ENCODE results near the gene DYRK1A. TPM values are rescaled to one million over a fixed set of nuclear protein-coding genes. Genes with fewer than 3 reads are reported as not detected.
A peak's percentile ranks its signal among the peaks of the same experiment; 100 is the strongest.

The DYRK1A gene
- total RNA-seq, 1 experiment from 2014 or later, result 40.9 TPM

DNA sequence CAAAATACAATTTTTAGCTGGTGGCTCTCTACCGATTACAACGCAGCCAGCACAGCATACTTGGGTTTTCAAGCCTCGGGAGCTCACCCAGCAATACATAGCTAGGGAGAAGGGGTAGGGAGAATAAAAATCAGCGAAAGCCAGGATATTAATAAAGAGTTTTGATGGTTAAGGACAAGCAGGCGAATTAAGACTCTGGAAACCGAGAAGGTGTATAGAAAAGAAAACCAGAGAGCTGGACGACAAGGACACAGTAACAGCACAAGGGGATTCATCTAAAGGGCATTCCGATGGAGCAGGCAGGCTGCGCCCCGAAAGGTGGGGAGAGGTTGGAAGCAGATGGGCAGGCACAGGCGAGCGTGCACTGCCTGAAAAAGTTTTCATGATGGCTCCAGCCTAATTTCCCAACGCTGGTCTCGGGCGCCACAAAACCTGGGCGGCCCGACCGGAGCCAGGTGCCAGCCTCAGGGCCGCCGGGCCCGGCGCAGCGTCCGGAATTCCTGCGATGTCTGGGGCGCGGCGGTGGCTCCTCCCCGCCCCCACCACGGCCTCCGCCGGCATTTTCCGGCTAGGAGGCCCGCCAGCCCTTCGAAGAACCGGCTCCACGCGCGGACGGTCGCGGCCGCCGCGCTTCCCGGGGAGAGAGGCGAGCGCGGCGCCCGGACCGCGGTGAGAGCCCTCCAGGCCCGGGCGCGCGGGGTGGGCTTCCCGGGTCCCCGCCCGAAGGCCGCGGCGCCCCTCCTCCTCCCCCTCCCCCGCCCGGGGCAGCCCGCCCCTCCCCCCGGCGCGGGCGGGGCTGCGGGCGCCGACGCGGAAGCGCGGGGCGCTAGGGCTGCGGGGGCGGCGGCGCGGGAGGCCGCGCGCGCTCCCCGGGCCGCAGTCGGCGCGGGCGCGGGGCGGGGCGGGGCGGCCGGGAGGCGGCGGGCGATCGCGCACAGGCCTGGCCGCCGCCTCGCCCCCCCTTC, 774 bp upstream of the DYRK1A start:
- DNase-seq (ENCODE audit: low read depth), result peak; percentile 63

DNA sequence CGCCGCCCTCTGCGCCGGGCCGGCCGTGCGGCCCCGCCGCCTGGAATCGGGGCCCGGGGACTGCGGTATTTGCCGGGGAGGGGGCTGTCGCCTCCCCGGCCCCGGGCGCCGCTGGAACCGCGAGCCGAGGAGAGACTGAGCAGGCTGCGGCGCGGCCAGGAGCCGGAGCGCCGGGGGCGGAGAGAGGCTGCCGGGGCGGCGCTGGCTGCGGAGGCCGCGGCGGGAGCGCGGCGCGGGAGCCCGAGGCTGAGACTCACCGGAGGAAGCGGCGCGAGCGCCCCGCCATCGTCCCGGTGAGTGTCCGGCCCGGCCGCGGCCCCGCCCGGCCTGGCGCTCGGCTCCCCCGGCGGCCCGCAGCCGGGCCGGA, 746 bp downstream of the DYRK1A start:
- DNase-seq (ENCODE audit: low read depth), result no peak

DNA sequence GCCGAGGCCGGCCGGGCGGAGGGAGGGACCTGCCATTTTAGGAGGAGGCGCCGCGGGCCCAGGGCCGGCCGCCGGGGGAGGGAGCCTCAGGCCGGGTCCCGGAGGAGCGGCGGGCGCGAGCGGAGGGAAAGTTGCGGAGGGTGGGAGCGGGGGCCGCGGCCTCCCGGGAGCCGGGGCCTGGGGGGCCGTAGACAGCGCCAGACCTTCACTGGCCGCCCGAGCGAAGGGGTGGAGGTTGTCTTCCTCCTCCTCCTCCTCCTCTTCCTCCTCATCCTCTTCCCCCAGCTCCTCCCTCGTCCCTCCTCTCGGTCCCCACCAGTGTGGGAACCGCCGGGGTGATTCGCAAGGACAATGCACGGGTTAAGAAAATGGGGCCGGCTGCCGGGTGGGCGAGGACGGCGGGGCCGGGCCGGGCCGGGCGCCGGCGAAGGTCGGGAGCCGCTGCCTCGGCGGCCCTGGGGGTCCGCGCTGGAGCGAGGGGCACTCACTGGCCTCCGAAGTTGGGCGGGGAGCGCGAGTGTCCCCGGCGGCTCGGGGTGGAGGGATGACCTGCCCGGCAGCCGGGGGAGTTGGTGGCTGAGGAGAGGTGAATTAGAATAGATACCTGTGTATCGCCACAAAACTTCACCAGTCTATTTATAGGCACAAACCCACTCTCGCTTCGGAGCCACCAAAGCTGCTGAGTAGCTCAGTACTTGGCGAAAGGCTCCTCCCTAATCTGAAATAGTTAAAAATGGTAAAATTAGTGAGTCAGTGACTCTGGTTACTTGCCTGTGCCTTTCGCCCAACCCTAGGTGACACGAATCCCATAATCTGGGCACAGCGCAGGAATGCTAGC, 1.3 kb downstream of the DYRK1A start:
- DNase-seq (ENCODE audit: low read depth), result peak; percentile 40

DNA sequence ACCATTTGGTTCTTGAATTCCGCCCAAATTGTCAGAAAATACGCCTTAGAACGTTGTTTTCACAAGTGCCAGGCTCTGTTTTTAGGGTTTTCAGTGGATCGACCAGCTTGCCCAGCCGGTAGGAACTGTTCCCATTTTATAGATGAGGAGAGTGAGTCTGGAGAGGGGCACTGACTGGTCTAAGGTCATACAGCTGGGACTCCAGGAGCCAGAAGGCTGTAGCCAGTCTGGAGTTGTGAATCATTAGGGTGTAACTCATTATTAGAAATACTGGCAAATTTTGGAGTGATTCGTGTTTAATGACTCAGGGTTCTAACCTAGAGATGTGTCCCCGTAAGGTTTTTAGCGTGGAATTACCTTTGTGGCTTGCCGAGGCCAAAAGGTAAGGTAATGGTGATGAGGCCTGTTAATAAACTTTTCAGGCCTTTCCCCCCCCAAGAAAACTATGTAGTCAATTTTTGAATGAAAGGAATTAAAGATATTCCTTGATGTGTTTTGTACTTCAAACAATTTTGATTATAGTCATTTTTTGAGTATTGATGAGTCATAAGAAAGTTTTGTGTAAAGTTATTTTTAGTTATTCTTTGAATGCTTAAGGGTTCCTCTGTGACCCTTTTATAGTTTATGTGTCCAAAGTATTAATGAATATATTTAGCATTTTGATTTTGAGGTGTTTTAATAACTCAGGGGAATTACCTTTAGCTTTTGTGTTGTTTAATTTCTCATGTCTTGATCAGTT, 2.1 kb downstream of the DYRK1A start:
- DNase-seq (ENCODE audit: low read depth), result peak; percentile 44

DNA sequence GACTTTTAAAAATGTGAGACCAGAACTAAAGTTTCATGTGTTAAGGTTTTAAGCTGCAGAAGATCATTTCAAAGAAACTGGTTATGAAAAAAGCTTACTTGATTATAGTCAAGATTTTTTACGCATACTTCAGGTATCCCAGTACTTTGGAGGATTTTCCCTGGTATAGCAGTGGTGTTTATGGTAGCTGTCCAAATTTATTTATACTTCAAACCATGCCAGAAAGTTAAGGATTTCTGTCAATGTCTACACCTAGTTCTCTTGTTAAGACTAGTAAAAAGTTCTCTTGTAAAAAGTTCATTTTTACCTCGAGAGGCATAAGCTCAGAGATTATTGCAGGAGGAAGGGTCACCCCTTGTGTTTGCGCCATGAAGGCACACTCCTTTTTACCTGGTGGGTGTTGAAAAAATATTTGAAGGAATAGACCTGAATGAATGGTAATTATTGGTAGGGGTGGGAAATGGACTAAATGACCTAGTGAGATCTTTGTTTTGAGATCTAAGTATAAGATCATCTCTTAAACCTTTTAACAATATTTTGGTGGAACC, 2.8 kb downstream of the DYRK1A start:
- no peak for DNase-seq (ENCODE audit: low read depth)

DNA sequence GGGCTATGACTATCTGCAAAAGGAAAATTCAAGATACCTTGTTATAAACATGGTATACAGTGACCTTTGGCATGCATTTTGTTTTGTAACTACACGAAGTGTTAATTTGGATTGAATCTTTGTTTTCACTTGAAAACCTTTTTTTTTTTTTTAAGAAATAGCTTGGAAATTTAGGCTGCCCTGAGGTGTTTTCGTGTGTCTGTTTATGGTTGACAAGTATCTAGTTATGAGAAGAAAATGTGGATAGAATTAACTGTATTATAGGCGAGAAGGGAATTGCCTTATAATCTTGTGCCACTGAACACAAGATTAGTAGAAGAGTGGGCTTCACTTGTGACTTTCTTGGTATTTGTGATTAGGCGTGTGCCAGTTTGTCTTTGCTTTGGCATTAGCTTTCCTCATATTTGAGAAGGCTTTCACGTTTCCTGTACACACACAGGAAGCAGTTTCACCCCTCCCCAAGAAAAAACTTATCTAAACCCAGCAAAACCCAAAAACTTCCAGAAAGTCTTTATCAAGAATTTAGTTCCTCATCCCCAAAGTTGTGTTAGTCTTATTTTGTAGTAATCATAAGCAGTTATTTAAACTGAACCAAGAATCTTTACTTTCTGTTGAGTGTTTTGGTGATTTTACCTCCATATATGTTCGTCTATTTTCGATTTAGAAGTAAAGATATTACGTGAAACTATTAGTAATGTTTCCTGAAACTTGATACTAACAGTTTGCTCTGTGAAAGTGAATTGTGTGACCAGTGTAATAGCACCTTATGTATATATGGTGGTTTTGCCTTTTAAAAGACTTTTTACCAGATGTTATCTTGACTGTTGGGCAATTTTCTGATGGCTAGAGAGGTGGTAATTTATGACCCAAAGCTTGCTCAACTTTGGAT, 3.8 kb downstream of the DYRK1A start:
- DNase-seq (ENCODE audit: low read depth), result no peak

DNA sequence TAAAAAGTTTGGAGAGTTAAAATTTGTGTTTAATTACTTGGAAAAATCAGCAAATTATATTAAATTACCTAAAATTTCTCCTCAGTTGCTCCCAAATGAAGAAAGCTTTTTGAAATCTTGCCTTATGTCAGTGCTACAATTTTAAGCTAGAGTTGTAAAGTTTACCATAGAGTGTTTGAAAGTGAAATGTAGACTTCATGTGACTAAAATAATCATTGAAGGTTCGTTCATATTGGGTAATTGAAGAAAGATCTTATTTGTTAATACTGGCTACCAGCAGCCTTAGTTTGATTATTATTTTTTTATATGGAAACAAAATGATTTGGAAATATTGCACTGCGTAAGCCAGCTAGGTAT, 4.4 kb downstream of the DYRK1A start:
- DNase-seq (ENCODE audit: low read depth), result no peak

DNA sequence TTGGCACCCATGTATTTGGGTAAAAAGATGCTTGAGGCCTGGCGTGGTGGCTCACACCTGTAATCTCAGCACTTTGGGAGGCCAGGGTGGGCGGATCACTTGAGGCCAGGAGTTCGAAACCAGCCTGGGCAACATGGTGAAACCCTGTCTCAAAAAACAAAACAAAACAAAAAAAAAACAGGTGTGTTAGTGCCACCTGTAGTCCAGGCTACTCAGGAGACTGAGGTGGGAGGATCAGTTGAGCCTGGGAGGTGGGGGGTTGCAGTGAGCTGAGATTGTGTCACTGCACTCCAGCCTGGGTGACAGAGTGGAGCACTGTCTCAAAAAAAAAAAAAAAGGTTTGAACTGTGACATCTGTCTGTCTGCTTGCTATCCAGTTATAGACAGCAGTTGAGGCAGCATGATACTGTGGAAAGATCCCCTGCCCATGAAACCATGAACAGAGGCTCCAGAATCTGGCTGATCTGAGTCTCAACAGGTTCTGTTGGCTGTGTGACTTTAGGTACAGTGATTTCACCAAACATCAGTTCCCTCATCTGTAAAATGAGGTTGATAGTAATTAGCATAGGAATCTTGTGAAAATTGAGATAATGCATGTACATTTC, 5.7 kb downstream of the DYRK1A start:
- no peak for DNase-seq (ENCODE audit: low read depth)

DNA sequence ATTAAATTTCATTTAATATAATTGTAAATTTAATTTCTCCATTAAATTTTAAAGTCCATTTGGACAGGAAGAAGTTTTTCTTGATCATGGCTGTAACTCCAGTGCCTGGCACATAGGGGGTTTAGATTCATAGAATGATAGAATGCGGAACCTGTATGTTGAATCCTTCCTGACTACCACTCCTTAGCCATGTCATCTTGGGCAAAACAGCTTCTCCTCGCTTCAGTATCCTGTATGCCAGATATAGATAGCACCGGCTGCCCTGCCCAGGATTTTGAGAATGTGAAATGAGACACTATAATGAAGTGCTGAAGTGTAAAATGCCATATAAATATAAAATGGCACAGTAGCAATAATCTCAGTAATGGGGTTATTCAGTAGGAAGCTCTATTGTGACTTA, 6.4 kb downstream of the DYRK1A start:
- DNase-seq (ENCODE audit: low read depth), result no peak

DNA sequence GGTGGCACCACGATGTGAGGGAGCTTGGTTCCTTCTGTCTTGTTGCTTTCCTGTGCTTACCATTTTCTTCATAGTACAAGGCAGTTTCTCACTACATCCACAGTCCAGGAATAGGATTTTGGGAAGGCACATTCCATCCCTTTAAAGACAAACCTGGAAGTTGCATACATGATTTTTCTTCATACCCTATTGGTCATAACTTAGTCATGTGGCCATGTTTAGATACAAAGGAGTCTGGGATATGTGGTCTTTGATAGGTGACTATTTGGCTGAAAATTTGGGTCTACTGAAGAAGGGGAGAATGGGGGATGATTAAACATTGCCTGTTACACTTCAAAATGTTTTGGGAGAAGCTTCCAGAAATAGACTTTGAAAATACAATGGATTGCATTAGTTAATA, 7.0 kb downstream of the DYRK1A start:
- DNase-seq (ENCODE audit: low read depth), result peak; percentile 40

DNA sequence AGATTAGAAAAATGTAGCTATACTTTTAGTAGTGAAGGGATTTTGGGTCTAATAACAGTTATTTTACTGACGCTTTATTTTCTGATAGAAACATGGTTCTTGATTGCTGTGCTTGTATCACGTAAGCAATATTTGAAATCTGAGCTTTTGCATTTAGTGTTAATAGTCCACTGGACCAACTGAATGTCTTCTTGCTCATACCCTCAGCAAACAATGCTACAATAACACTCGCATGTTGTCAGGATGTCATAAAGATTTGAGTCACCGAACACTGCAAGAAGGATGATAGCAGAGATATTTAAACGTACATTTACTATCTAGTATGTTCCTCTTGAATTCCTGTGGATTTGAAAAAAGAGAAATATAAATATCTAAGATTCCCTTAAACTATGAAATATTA, 7.5 kb downstream of the DYRK1A start:
- DNase-seq (ENCODE audit: low read depth), result peak; percentile 70

DNA sequence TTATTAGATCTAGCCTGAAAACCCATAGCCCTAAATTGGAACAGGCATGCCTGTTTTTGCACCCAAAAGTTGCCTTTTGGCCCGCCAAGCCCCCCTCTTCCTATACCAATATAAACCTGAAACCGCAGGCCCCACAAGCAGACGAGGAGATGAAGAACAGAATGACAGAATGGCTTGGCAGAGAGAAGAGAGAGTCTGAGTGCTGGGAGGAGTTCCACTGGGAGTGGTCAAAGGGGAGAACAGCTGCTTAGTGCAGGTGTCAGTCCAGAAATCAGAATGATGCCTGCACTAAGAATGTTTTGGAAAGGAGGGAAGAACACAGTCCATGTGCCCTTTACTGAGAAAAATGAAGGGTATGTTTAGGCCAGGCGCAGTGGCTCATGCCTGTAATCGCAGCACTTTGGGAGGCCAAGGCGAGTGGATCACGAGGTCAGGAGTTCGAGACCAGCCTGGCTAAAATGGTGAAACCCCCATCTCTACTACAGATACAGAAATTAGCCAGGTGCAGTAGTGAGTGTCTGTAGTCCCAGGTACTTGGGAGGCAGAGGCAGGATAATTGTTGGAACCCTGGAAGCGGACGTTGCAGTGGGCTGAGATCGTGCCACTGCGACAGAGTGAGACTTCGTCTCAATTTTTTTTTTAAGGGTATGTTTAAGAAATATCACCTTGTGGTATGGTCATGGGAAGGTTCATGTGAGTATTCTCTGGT, 9.4 kb downstream of the DYRK1A start:
- peak; percentile 38 for DNase-seq (ENCODE audit: low read depth)

DNA sequence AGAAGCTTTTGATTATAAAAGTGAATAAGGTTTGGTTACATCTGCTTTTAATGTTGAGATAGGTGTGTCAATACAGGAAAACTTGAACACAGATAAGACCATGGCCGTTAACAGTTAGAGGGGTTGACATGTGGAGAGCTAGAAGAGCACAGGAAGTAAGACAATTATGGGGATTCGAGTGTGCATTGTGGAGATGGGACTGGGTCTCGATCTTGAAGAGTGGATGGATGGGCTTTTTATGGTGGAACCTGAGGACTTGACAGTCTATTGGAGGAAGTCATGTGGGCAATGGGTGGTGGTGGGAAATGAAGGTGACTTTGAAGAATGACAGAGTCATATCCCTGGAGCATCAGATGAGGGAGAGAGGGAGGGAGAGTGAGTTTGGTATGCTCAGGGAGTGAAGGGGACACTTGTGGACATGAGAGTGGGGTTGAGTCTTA, 12.1 kb downstream of the DYRK1A start:
- no peak for DNase-seq (ENCODE audit: low read depth)

DNA sequence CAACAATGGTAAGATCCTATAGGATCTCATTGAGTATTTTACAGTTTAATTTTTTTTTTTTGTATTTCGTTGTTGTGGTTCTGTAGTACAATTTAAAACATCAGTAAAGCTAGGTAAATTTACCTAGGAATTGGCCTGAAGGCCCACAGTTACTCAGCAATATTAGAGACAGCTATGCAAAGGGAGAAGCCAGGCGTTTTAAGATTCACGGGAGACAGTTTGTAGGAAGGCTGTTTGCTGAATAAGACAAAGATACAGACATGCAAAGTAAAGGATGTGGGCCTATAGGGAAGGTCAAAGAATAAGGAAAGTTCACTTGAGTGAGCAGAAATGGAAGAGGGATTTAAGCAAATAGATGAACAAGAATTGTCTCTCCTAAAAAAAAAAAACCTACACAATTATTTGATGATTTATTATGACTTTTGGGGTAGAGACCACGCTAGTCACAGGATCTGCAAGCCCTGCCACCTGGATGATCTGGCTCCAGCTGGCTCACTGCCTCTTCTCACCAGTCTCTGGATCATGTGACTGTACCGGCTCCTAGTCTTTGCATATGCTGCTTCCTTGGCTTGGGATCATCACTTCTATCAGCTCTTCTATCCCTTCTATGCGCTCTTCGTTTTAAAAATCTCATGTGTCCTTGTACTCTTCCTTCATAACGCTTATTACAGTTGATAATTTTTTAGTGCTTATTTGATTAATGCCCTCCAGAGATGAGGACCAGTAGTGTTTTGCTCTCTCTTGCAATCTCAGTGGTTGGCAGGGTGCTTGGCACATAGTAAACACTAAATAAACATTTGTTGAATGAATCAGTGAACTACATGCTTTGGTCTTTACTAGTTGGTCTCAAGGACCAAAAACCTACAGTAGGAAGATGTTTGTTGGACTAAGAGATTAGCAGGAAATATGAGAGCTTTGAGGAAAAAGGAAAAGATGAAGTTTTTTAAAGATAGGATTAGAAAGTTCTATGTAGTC, 14.1 kb downstream of the DYRK1A start:
- no peak for DNase-seq (ENCODE audit: low read depth)

DNA sequence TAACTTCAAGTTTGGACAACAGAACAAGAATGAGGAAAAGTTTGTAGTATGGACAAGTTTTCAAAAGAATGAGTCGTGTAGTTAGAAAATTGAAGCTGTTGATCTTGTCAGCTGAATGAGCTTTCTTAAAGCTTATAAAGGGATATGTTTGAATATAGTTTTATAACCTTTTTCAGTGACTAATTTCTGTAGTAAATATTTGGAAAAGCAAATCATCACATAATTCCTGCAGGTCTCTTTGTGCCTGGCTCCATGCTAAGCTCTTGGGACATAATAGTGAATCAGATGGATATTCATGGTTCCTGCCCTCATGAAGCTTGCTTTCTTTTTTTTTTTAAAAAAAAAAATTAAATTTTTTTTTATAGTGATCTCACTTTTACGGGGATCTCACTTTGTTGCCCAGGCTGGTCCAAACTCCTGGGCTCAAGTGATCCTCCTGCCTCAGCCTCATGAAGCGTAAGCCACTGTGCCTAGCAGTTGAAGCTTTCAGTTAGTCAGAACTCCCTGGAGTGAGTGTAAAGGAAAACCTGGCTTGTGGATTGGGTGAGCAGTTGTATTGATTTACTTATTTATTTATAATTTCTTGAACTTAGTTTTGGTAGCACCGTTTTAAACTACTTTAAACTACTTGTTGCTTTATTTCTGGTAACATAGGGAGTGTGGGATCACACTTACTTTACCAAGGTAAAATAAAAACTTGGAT, 15.5 kb downstream of the DYRK1A start:
- no peak for DNase-seq (ENCODE audit: low read depth)

DNA sequence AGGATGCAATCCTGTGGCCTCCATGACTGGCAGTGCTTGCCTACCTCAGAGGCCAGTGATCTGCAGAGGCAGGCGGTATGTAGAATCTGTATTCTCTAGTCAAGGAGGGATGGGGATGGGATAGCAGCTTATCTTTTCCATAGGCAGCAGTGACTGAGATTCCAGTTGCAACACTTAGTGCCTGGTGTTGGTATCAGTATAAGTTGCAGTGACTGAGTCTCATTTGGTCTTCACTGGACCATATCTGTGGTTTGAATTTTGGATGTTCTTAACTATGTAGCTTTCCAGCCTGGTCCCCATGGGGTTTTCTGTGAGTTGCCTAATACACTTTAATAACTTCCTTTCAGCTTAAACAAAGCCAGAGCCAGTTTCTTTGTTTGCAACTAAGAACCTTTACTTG, 16.5 kb downstream of the DYRK1A start:
- DNase-seq (ENCODE audit: low read depth), result no peak

DNA sequence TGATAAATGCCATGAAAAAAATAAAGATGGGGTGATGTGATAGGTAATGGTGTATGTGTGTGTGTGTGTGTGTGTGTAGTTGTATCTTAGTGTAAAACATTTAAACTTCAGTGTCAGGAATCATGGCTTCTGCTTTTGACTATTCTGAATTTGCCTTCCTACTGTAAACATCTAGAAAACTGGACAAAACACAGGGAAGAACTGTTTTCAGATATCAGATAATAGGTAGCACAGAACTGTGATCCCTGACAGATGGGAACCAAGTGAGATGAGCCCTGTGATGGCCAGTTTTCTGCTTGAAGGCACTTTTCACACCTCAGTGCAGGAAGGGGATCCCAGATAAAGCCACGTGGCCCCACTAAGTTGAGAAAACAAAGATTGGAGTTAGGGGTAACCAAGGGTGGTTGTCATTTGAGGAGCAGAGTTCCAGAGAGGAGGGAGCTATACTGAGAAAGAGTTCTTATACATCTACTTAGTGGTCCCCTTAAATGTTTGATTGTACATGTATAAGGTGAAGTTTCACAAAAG, 17.3 kb downstream of the DYRK1A start:
- DNase-seq (ENCODE audit: low read depth), result no peak

Data from LHCN-M2 (cell line).